Measurements from ENCODE around the gene MAP4K3.

The MAP4K3 gene

GRCh38 chr2:39435234-39435633 lies 1.9 kb downstream of the MAP4K3 start:
- H3K4me3 ChIP-seq (ENCODE audit: low read depth, low read length) = peak overlapping the region; percentile 82
- in situ Hi-C loops (cut with HindIII; ENCODE audit: low sequenced_read_pairs) = no loop called here
- TF ChIP-seq, protein P1, sequence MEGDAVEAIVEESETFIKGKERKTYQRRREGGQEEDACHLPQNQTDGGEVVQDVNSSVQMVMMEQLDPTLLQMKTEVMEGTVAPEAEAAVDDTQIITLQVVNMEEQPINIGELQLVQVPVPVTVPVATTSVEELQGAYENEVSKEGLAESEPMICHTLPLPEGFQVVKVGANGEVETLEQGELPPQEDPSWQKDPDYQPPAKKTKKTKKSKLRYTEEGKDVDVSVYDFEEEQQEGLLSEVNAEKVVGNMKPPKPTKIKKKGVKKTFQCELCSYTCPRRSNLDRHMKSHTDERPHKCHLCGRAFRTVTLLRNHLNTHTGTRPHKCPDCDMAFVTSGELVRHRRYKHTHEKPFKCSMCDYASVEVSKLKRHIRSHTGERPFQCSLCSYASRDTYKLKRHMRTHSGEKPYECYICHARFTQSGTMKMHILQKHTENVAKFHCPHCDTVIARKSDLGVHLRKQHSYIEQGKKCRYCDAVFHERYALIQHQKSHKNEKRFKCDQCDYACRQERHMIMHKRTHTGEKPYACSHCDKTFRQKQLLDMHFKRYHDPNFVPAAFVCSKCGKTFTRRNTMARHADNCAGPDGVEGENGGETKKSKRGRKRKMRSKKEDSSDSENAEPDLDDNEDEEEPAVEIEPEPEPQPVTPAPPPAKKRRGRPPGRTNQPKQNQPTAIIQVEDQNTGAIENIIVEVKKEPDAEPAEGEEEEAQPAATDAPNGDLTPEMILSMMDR (IDR thresholded peaks at IDR 0.05; ENCODE audit: low read depth, low read length) = no peak
- no peak for DNase-seq (ENCODE audit: low read depth, low spot score)

GRCh38 chr2:39434233-39434897 lies 2.7 kb downstream of the MAP4K3 start:
- no peak overlapping the region for H3K4me3 ChIP-seq (ENCODE audit: low read depth, low read length)
- no peak for DNase-seq (ENCODE audit: low read depth, low spot score)
- in situ Hi-C loops (cut with HindIII; ENCODE audit: low sequenced_read_pairs) = no loop called here
- TF ChIP-seq, protein P1 (IDR thresholded peaks at IDR 0.05; ENCODE audit: low read depth, low read length) = no peak

DNA sequence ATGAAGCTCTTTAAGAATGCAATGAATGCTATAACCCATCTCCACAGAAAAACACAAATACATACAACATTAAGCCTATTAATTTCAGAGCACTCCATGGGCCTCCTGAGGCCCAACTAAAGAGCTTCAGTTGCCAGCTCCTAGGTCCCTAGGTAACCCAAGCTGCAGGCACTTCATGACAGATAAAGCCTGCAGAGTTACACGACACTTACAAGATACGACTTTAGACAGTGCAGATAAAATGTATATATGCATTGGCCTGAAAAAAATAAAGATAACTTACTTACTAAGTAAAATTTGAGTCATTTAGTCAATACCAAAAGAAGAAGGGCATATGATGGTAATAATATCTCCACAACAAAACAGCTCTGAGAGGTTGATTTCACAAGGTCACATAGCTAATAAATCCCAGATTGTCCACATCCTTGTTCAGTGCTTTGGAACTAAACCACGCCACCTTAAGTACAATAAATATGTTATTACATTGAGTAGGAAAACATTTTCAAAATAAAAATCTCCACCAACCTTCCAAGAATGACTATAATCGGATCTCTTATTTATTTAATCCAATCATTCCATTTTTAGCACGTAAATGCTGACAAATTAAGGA lies 3.4 kb downstream of the MAP4K3 start:
- TF ChIP-seq, protein P1 (IDR thresholded peaks at IDR 0.05; ENCODE audit: low read depth, low read length) = no peak
- no peak for DNase-seq (ENCODE audit: low read depth, low spot score)
- in situ Hi-C loops (cut with HindIII; ENCODE audit: low sequenced_read_pairs) = no loop called here
- H3K4me3 ChIP-seq (ENCODE audit: low read depth, low read length) = no peak overlapping the region

GRCh38 chr2:39432701-39433100 lies 4.4 kb downstream of the MAP4K3 start:
- H3K4me3 ChIP-seq (ENCODE audit: low read depth, low read length) = no peak overlapping the region
- no peak for DNase-seq (ENCODE audit: low read depth, low spot score)
- in situ Hi-C loops (cut with HindIII; ENCODE audit: low sequenced_read_pairs) = no loop called here
- TF ChIP-seq, protein P1 (IDR thresholded peaks at IDR 0.05; ENCODE audit: low read depth, low read length) = no peak

DNA sequence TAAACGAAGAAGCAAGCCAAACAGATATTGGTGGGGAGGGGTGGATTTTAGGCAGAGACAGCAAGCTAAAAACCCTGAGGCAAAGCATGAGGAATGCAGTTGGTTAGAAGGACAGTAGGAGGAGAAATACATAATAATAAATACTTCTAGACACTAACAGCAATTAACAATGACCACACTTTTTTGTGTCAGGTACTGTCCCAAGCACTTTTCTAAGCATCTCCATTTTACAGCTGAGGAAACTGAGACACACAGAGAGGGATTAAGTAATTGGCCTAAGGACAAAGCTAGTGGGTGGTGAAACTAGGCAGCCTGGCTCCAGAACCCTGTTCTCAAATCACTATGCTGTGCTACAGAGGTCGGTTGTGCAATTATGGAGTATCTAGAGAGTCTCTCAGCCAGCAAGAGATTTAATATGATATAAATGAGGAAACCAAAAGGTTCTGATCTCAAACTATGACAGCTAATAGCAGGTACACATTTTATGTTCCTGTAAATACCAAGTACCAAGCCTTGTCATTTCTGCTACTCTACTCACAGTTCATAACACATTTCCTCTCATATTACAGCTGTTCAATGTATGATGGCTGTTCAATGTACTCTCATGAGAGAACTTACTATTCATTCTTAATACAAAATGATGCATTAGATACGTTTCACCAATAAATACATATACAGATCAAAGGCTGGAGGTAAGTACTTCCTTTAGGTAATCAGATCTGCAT lies 5.3 kb downstream of the MAP4K3 start:
- no peak for DNase-seq (ENCODE audit: low read depth, low spot score)
- in situ Hi-C loops (cut with HindIII; ENCODE audit: low sequenced_read_pairs) = no loop called here
- H3K4me3 ChIP-seq (ENCODE audit: low read depth, low read length) = no peak overlapping the region
- TF ChIP-seq, protein P1 (IDR thresholded peaks at IDR 0.05; ENCODE audit: low read depth, low read length) = no peak

GRCh38 chr2:39429746-39430145 lies 7.3 kb downstream of the MAP4K3 start:
- H3K4me3 ChIP-seq (ENCODE audit: low read depth, low read length) = no peak overlapping the region
- DNase-seq (ENCODE audit: low read depth, low spot score) = no peak
- in situ Hi-C loops (cut with HindIII; ENCODE audit: low sequenced_read_pairs) = no loop called here
- TF ChIP-seq, protein P1 (IDR thresholded peaks at IDR 0.05; ENCODE audit: low read depth, low read length) = no peak

Measured in astrocyte of the spinal cord (primary cell).